WTC11 (cell line): Measurements from ENCODE around the gene ATP8B4. TPM values are rescaled to one million over a fixed set of nuclear protein-coding genes. Genes with fewer than 3 reads are reported as not detected.

ENCODE experiments used
- ATAC-seq: fragments of 200-7000 bp; cut with Tn5 transposase; 2 replicates; pipeline ENCODE4 v1.10.0; 2021; ENCODE audit warnings: mild to moderate bottlenecking, moderate library complexity
- CTCF ChIA-PET: fragments of 300-600 bp; sonication (Branson Sonifier 250); formaldehyde crosslinking; loops from one replicate; lab custom pipeline; 2021; ENCODE audit warnings: antibody characterized with exemption; lab: Charles Lee
- POLR2A ChIA-PET: fragments of 350-600 bp; sonication (Branson Sonifier 250); formaldehyde crosslinking; loops from one replicate; lab custom pipeline; 2021; ENCODE audit warnings: antibody characterized with exemption; lab: Charles Lee
- DNase-seq: peaks from one replicate; pipeline ENCODE4 v3.0.0; 2021; ENCODE audit warnings: low spot score
- H3K27ac Mint-ChIP-seq: 2 replicates; pipeline ENCODE4 v1.8.0; 2021; ENCODE audit warnings: mixed read lengths
- H3K27me3 Mint-ChIP-seq: 2 replicates; pipeline ENCODE4 v1.8.0; 2021; ENCODE audit warnings: low read depth, mild to moderate bottlenecking, moderate library complexity, mixed read lengths
- H3K36me3 Mint-ChIP-seq: 2 replicates; pipeline ENCODE4 v1.8.0; 2021; ENCODE audit warnings: mixed read lengths
- H3K4me1 Mint-ChIP-seq: 2 replicates; pipeline ENCODE4 v1.8.0; 2022; ENCODE audit warnings: mixed read lengths
- H3K4me3 Mint-ChIP-seq: 2 replicates; pipeline ENCODE4 v1.8.0; 2021; ENCODE audit warnings: mild to moderate bottlenecking, moderate library complexity, mixed read lengths
- H3K9me3 Mint-ChIP-seq: 2 replicates; pipeline ENCODE4 v1.8.0; 2021; ENCODE audit warnings: mixed read lengths
- CTCF ChIP-seq: fragments of 200-600 bp; IDR thresholded peaks from 2 replicates; pipeline ENCODE4 v1.8.0; 2022; ENCODE audit warnings: antibody characterized with exemption
- ELF4 ChIP-seq: sonication (generic); formaldehyde crosslinking; IDR thresholded peaks from 2 replicates; pipeline ENCODE4 v1.8.1; 2022; ENCODE audit warnings: low read depth, mild to moderate bottlenecking, moderate library complexity, missing genetic modification reagents
- FOXJ3 ChIP-seq: sonication (generic); formaldehyde crosslinking; IDR thresholded peaks from 2 replicates; pipeline ENCODE4 v1.9.0; 2021; ENCODE audit warnings: missing genetic modification reagents, mild to moderate bottlenecking, borderline replicate concordance
- FOXK1 ChIP-seq: sonication (generic); formaldehyde crosslinking; IDR thresholded peaks from 2 replicates; pipeline ENCODE4 v1.8.0; 2022; ENCODE audit warnings: mild to moderate bottlenecking, moderate library complexity, missing genetic modification reagents
- NR2C2 ChIP-seq: sonication (generic); formaldehyde crosslinking; IDR thresholded peaks from 2 replicates; pipeline ENCODE4 v1.8.0; 2022; ENCODE audit warnings: mild to moderate bottlenecking, missing genetic modification reagents
- PRDM15 ChIP-seq: sonication (generic); formaldehyde crosslinking; IDR thresholded peaks from 2 replicates; pipeline ENCODE4 v1.8.0; 2022; ENCODE audit warnings: missing genetic modification reagents
- RELA ChIP-seq: sonication (generic); formaldehyde crosslinking; IDR thresholded peaks from 2 replicates; pipeline ENCODE4 v1.8.1; 2022; ENCODE audit warnings: missing genetic modification reagents, mild to moderate bottlenecking, borderline replicate concordance
- SMAD4 ChIP-seq: sonication (generic); formaldehyde crosslinking; IDR thresholded peaks from 2 replicates; pipeline ENCODE4 v1.8.0; 2022; ENCODE audit warnings: mild to moderate bottlenecking, missing genetic modification reagents
- SOX15 ChIP-seq: fragments of 250-450 bp; sonication (Bioruptor Pico); IDR thresholded peaks from 2 replicates; pipeline ENCODE4 v1.9.0; 2021; ENCODE audit warnings: mild to moderate bottlenecking
- SP1 ChIP-seq: sonication (generic); formaldehyde crosslinking; conservative IDR thresholded peaks from 2 replicates; pipeline ENCODE4 v1.8.1; 2022; ENCODE audit warnings: missing genetic modification reagents
- TEAD4 ChIP-seq: sonication (generic); formaldehyde crosslinking; IDR thresholded peaks from 2 replicates; pipeline ENCODE4 v1.8.0; 2022; ENCODE audit warnings: mild to moderate bottlenecking, missing genetic modification reagents
- USF1 ChIP-seq: sonication (generic); formaldehyde crosslinking; IDR thresholded peaks from 2 replicates; pipeline ENCODE4 v1.8.0; 2022; ENCODE audit warnings: mild to moderate bottlenecking, missing genetic modification reagents
- USF2 ChIP-seq: sonication (generic); formaldehyde crosslinking; IDR thresholded peaks from 2 replicates; pipeline ENCODE4 v1.8.1; 2023; ENCODE audit warnings: mild to moderate bottlenecking, missing genetic modification reagents, moderate library complexity
- ZBTB21 ChIP-seq: sonication (generic); formaldehyde crosslinking; IDR thresholded peaks from 2 replicates; pipeline ENCODE4 v1.8.1; 2023; ENCODE audit warnings: mild to moderate bottlenecking, missing genetic modification reagents, borderline replicate concordance
- ZNF121 ChIP-seq: sonication (generic); formaldehyde crosslinking; IDR thresholded peaks from 2 replicates; pipeline ENCODE4 v1.8.0; 2023; ENCODE audit warnings: missing genetic modification reagents
- ZNF396 ChIP-seq: fragments of 250-450 bp; sonication (Bioruptor Pico); IDR thresholded peaks from 2 replicates; pipeline ENCODE4 v1.8.0; 2021; ENCODE audit warnings: mild to moderate bottlenecking, moderate library complexity, borderline replicate concordance
- ZNF671 ChIP-seq: fragments of 250-450 bp; sonication (Bioruptor Pico); IDR thresholded peaks from 2 replicates; pipeline ENCODE4 v1.8.0; 2021; ENCODE audit warnings: mild to moderate bottlenecking
- total RNA-seq: library from RNA; stranded (reverse); gene quantifications from 3 replicates; pipeline ENCODE4 v1.2.3, GENCODE V29; 2021

The ATP8B4 gene
- total RNA-seq, 1 experiment from 2014 or later = 0.37 TPM

- Mint-ChIP-seq H3K27ac (no peak overlapping the region), H3K4me3 (no peak overlapping the region), H3K4me1 (peaks cover 4% of the 10 kb centered on the region)
- ATAC-seq = peak; percentile 80
- ChIA-PET CTCF (interaction anchor here (0.6 to 2.3 kb wide), 31 partner anchors 10 to 1787 kb away, joined by 3 to 34 read pairs (median 3); partner anchors contain the start of genes FGF7 and SLC27A2), POLR2A (interaction anchor here (0.5 kb wide), 1 partner anchor 1779 kb away, joined by 4 read pairs; no protein-coding TSS in a partner anchor)
- no peak for TF ChIP-seq ZNF121 (CRISPR knock-in tag)
- peak; percentile 40; the same call in 1 of the 2 replicates for TF ChIP-seq CTCF
- TF ChIP-seq, all 79 proteins: peak for 1
- H3K36me3 Mint-ChIP-seq = no peaks in the 10 kb centered on the region
- DNase-seq = no peak
- no peaks in the 10 kb centered on the region for H3K9me3 Mint-ChIP-seq
- H3K27me3 Mint-ChIP-seq = no peaks in the 10 kb centered on the region
Measured at GRCh38 chr15:50145451-50145872, 26.4 kb upstream of the ATP8B4 start.

GRCh38 chr15:50144341-50145120 lies 25.5 kb upstream of the ATP8B4 start:
- no peak overlapping the region for H3K27ac Mint-ChIP-seq
- H3K4me3 Mint-ChIP-seq = no peak overlapping the region
- DNase-seq = no peak
- H3K36me3 Mint-ChIP-seq = no peaks in the 10 kb centered on the region
- TF ChIP-seq ZNF671 (CRISPR knock-in tag) = no peak
- no peak for TF ChIP-seq ELF4
- TF ChIP-seq USF2 (CRISPR knock-in tag) = no peak
- TF ChIP-seq SMAD4 = no peak
- no peak for TF ChIP-seq FOXK1 (CRISPR knock-in tag)
- TF ChIP-seq TEAD4 = no peak
- TF ChIP-seq USF1 (CRISPR knock-in tag) = no peak
- TF ChIP-seq ZNF121 (CRISPR knock-in tag) = no peak
- no peak for TF ChIP-seq PRDM15 (CRISPR knock-in tag)
- no peak for TF ChIP-seq ZNF396 (CRISPR knock-in tag)
- no peak for TF ChIP-seq SOX15 (CRISPR knock-in tag)
- TF ChIP-seq NR2C2 (CRISPR knock-in tag) = no peak
- TF ChIP-seq, all 79 proteins: peak for 0
- peaks cover 4% of the 10 kb centered on the region for H3K4me1 Mint-ChIP-seq
- POLR2A ChIA-PET = no interaction called here
- CTCF ChIA-PET = interaction anchor here (0.6 to 2.3 kb wide), 30 partner anchors 9 to 1786 kb away, joined by 3 to 34 read pairs (median 3); partner anchors contain the start of genes FGF7 and SLC27A2
- H3K9me3 Mint-ChIP-seq = no peaks in the 10 kb centered on the region
- no peak for ATAC-seq
- H3K27me3 Mint-ChIP-seq = no peaks in the 10 kb centered on the region

- H3K27me3 Mint-ChIP-seq = no peaks in the 10 kb centered on the region
- ATAC-seq = no peak
- H3K4me1 Mint-ChIP-seq = peaks cover 4% of the 10 kb centered on the region
- H3K9me3 Mint-ChIP-seq = no peaks in the 10 kb centered on the region
- ChIA-PET POLR2A (no interaction called here), CTCF (interaction anchor here (1.0 kb wide), 1 partner anchor 173 kb away, joined by 3 read pairs; no protein-coding TSS in a partner anchor)
- H3K27ac Mint-ChIP-seq = no peak overlapping the region
- no peaks in the 10 kb centered on the region for H3K36me3 Mint-ChIP-seq
- no peak overlapping the region for H3K4me3 Mint-ChIP-seq
- DNase-seq = no peak
- no peak for TF ChIP-seq PRDM15 (CRISPR knock-in tag)
- no peak for TF ChIP-seq ZBTB21 (CRISPR knock-in tag)
- no peak for TF ChIP-seq FOXJ3 (CRISPR knock-in tag)
- TF ChIP-seq RELA = no peak
- no peak for TF ChIP-seq CTCF
- no peak for TF ChIP-seq SP1 (CRISPR knock-in tag)
Measured at GRCh38 chr15:50143255-50143860, 24.3 kb upstream of the ATP8B4 start.
